Islet of Langerhans (tissue), 1 donor: ENCODE measurements around the gene TBC1D14.
"Not testable (repeated sequence)": the region's sequence is repeated elsewhere in the genome, so short reads cannot be mapped to it uniquely, and the experiment has no call there.

Experiments
- FAIRE-seq: peaks from one replicate; lab custom pipeline; 2011; peaks lifted over from hg19 to GRCh38; lab: Jason Lieb, UNC

Gene TBC1D14

GRCh38 chr4:6890358-6890757 is 19.3 kb upstream of the TBC1D14 start:
- no peak for FAIRE-seq

- not testable (repeated sequence) for FAIRE-seq
These were observed 18.7 kb upstream of the TBC1D14 start for GRCh38 chr4:6890971-6891370.

GRCh38 chr4:6891436-6892170 is 18.0 kb upstream of the TBC1D14 start:
- FAIRE-seq, result no peak

- no peak for FAIRE-seq
These were observed 17.3 kb upstream of the TBC1D14 start for GRCh38 chr4:6892190-6892908.

GRCh38 chr4:6892909-6893202 is 16.8 kb upstream of the TBC1D14 start:
- no peak for FAIRE-seq

GRCh38 chr4:6893449-6894085 is 16.1 kb upstream of the TBC1D14 start:
- no peak for FAIRE-seq

GRCh38 chr4:6894086-6894478 is 15.5 kb upstream of the TBC1D14 start:
- FAIRE-seq, result no peak

GRCh38 chr4:6894528-6895498 is 14.8 kb upstream of the TBC1D14 start:
- no peak for FAIRE-seq

- no peak for FAIRE-seq
These were observed 13.6 kb upstream of the TBC1D14 start for GRCh38 chr4:6896035-6896434.

GRCh38 chr4:6898763-6899162 is 10.9 kb upstream of the TBC1D14 start:
- FAIRE-seq, result no peak

GRCh38 chr4:6900181-6900812 is 9.3 kb upstream of the TBC1D14 start:
- FAIRE-seq, result no peak

- no peak for FAIRE-seq
These were observed 8.7 kb upstream of the TBC1D14 start for GRCh38 chr4:6900956-6901355.

- no peak for FAIRE-seq
These were observed 7.8 kb upstream of the TBC1D14 start for GRCh38 chr4:6901669-6902317.

GRCh38 chr4:6902318-6903042 is 7.1 kb upstream of the TBC1D14 start:
- no peak for FAIRE-seq

GRCh38 chr4:6905516-6906445 is 3.8 kb upstream of the TBC1D14 start:
- no peak for FAIRE-seq

- FAIRE-seq, result not testable (repeated sequence)
These were observed 3.1 kb upstream of the TBC1D14 start for GRCh38 chr4:6906486-6906885.

- FAIRE-seq, result no peak
These were observed 1.9 kb upstream of the TBC1D14 start for GRCh38 chr4:6907658-6908191.

- FAIRE-seq, result no peak
These were observed 1.1 kb upstream of the TBC1D14 start for GRCh38 chr4:6908432-6909112.

GRCh38 chr4:6909970-6910339 is 329 bp downstream of the TBC1D14 start:
- FAIRE-seq, result no peak
